IMR-90 (cell line): ENCODE results near the gene PRKN.

ENCODE experiments used
- BHLHE40 ChIP-seq: fragments of 150-350 bp; IDR thresholded peaks from 2 replicates; pipeline ENCODE4 v1.6.1; 2016; ENCODE audit warnings: mild to moderate bottlenecking, low read depth, low read length
- CEBPB ChIP-seq: IDR thresholded peaks from 2 replicates; pipeline ENCODE4 v1.6.1; 2012; ENCODE audit warnings: low read depth, low read length, improper control_type of control experiment
- CHD1 ChIP-seq: IDR thresholded peaks from 2 replicates; pipeline ENCODE4 v1.6.1; 2012; ENCODE audit warnings: low read depth, low read length, improper control_type of control experiment
- CTCF ChIP-seq: conservative IDR thresholded peaks from 2 replicates; pipeline ENCODE4 v1.5.1; 2012; ENCODE audit warnings: mild to moderate bottlenecking, low read depth, low read length, improper control_type of control experiment
- MAZ ChIP-seq: IDR thresholded peaks from 2 replicates; pipeline ENCODE4 v1.6.1; 2012; ENCODE audit warnings: low read depth, mild to moderate bottlenecking, low read length, improper control_type of control experiment, moderate library complexity, borderline replicate concordance
- POLR2A ChIP-seq: IDR thresholded peaks from 2 replicates; pipeline ENCODE4 v1.6.1; 2012; ENCODE audit warnings: mild to moderate bottlenecking, low read depth, low read length
- RAD21 ChIP-seq: IDR thresholded peaks from 2 replicates; pipeline ENCODE4 v1.6.1; 2012; ENCODE audit warnings: low read length, improper control_type of control experiment
- RCOR1 ChIP-seq: IDR thresholded peaks from 2 replicates; pipeline ENCODE4 v1.6.1; 2012; ENCODE audit warnings: mild to moderate bottlenecking, low read length, improper control_type of control experiment; ENCODE audit not compliant: insufficient replicate concordance
- USF2 ChIP-seq: fragments of 150-350 bp; IDR thresholded peaks from 2 replicates; pipeline ENCODE4 v1.6.1; 2017; ENCODE audit warnings: mild to moderate bottlenecking, antibody characterized with exemption, low read length, low read depth

GRCh38 chr6:162539321-162539720 lies 188.2 kb downstream of the PRKN start:
- TF ChIP-seq CTCF: no peak
- TF ChIP-seq POLR2A: no peak
- no peak for TF ChIP-seq RAD21
- no peak for TF ChIP-seq CEBPB
- no peak for TF ChIP-seq RCOR1
- TF ChIP-seq MAZ: no peak
- TF ChIP-seq BHLHE40: no peak
- TF ChIP-seq USF2: no peak
- TF ChIP-seq CHD1: no peak
